HG02623 (cell line): ENCODE results near the gene GTF3C6.
"Not testable (repeated sequence)": the region's sequence is repeated elsewhere in the genome, so short reads cannot be mapped to it uniquely, and the experiment has no call there.

ENCODE experiments used
- ATAC-seq: cut with Tn5 transposase; IDR thresholded peaks from one replicate; pipeline ENCODE4 v1.9.1; 2021; ENCODE audit warnings: moderate library complexity; ENCODE audit not compliant: unreplicated experiment

Gene GTF3C6

DNA sequence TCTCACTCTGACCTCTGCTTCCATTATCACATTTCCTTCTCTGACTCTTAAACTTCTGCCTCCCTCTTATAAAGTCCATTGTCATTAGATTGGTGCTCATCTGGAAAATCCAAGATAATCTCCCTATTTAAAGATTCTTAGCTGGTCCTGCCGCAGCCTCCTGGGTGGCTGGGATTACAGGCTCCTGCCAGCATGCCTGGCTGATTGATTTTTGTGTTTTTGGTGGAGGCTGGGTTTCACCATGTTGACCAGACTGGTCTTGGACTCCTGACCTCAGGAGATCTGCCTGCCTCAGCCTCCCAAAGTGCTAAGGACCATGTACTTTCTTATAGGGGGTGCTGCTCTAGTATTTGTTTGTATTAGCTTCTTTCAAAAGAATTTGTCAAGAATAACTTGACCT is 18.1 kb downstream of the GTF3C6 start:
- no peak for ATAC-seq

DNA sequence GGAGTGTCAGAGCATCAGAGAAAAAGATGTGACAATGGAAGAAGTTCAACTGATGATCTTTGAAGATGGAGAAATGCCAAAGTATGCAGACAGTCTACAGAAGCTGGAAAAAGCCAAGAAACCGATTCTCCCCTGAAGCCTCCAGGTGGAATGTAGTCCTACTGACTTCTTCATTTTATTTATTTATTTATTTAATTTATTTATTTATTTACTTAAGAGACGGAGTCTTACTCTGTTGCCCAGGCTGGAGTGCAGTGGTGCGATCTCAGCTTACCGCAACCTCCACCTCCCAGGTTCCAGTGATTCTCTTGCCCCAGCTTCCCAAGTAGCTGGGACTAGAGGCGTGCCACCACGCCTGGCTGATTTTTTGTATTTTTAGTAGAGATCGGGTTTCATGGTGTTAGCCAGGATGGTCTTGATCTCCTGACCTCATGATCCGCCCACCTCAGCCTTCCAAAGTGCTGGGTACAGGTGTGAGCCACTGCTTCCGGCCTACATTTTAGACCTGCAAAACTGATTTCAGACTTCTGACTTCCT is 21.1 kb downstream of the GTF3C6 start:
- no peak for ATAC-seq

GRCh38 chr6:110980227-110980626 is 21.7 kb downstream of the GTF3C6 start:
- no peak for ATAC-seq

DNA sequence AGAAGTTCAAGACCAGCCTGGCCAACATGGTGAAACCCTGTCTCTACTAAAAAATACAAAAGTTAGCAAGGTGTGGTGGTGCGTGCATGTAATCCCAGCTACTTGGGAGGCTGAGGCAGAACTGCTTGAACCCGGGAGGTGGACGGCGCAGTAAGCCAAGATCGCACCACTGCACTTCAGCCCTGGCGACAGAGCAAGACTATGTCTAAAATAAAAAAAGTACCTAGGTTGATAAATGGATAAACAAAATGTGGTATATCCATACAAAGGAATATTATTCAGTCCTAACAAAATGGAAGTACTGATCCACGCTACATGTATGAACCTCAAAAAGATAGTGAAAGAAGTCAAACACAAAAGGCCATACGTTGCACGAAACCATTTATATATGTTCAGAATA is 22.1 kb downstream of the GTF3C6 start:
- no peak for ATAC-seq

GRCh38 chr6:110981202-110981600 is 22.7 kb downstream of the GTF3C6 start:
- ATAC-seq = no peak

DNA sequence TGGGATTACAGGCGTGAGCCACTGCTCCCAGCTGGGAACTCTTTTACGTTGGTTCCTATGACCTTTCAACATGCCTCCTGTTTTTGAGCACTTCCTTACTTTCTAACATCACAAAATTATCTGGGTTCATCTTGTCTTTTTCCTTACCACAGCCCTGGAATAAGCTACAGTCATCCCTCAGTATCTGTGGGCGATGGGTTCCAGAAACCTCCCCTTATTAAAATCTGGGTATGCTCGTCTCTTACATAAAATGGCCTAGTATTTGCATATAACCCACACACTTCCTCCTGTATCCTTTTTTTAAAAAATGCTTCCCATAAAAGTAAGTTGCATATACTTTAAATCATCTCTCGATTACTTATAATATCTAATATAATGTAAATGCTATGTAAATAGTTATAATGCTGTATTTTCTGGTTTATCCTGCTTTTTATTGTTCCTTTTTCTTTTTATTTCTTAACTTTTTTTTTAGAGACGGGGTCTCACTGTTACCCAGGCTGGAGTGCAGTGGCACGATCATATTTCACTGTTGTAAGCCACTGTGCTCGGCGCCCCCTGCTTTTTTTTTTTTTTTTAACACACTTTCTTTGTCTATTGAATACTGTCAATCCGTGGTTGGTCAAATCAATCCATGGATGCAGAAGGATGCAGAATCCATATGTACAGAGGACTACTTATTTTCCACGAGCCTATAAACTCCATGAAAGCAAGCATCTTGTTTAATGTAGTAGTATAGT is 32.5 kb downstream of the GTF3C6 start:
- ATAC-seq = no peak

DNA sequence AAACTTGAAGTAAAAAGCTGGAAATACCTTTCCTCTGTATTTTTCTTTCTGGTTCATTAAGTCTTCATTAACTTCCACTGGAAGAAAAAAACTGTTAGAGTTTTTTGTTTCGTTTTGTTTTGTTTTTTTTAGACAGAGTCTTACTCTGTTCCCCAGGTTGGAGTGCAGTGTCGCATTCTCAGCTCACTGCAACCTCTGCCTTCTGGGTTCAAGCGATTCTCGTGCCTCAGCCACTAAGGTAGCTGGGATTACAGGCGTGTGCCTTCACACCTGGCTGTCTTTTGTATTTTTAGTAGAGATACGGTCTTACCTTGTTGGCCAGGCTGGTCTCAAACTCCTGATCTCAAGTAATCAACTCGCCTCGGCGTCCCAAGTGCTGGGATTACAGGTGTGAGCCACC is 38.2 kb downstream of the GTF3C6 start:
- no peak for ATAC-seq

DNA sequence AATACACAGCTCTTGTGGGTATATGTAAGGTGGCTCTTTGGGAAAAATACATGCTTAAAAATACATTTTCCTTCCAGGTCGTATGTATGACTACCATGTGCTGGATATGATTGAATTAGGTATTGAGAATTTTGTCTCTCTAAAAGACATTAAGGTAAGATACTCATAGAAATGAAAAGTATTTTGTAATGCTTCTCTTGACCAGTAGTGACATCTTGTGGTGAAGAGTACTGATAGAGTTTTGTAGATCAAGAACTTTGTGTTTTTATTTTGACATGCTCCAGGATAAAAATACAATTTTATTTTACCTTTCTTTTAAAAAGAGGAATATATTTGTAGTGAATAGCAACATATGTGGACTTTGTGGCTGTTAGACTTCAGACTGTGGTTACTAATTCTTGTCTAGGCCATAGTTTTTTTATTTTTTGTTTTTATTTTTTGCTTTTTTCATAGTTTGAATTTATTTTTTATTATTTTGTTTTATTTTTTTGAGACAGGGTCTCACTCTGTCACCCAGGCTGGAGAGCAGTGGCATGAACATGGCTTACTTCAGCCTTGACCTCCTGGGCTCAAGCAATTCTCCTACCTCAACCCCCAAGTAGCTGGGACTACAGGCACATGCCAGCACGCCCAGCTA is 41.2 kb downstream of the GTF3C6 start:
- no peak for ATAC-seq

DNA sequence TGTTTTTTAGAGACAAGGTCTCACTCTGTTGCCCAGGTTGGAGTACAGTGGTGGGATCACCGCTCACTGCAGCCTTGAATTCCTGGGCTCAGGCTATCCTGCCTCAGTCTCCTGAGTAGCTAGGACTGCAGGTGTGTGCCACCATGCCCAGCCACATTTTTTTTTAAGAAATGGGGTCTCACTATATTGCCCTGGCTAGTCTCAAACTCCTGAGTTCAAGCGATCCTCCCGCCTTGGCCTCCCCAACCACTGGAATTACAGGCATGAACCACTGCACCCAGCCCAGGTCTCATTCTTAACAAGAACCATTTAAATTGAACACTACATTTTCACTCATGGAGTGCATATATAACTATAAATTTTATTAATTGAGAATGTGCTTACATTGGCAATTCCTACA is 43.8 kb downstream of the GTF3C6 start:
- ATAC-seq = no peak

GRCh38 chr6:111011360-111012142 is 53.0 kb downstream of the GTF3C6 start:
- ATAC-seq = no peak

GRCh38 chr6:111012143-111012452 is 53.6 kb downstream of the GTF3C6 start:
- no peak for ATAC-seq

DNA sequence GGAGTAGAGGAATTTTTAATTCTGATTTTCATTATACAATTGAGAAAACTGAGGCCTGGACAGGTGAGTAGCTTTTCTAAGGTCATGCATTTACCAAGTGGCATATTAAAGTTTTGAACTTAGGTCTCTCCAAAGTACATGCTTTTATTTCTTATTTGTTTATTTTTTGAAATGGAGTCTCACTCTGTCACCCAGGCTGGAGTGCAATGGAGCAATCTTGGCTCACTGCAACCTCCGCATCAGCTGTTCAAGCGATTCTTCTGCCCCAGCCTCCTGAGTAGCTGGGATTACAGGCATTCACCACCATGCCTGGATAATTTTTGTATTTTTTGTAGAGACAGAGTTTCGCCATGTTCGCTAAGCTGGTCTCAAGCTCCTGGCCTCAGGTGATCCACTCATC is 54.0 kb downstream of the GTF3C6 start:
- ATAC-seq = not testable (repeated sequence)

DNA sequence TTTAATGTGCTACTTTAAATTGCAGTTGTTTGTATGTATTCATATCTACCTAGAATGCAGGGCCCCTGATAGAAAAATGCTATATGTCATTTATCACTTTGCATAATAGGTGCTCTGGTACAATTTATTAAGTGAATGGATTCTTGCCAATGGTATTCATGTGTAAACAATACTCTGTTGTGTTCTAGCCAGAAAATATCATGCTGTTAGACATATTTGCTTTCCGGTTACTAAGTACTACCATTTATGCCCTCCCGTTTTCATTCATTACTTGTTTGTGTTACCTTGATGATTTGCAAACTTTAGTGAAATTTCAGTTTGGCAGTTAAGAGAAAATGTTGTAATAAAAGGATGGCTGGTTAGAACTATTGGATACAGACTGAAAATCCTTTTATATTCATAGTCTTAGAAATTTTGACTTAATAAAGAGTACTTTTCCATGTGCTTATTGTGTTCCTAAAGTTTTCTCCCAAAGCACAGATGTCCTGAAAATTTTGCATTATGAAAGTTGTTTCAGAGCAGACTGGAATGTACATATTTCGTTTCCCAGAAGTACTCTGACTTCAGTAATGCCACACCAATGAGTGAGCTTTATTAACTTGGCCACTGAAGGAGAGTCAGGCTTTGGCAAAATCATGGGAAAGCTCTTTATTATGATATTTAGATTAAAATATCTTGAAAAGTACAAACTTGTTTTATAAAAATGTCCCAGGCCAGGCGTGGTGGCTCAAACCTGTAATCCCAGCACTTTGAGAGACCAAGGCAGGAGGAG is 54.8 kb downstream of the GTF3C6 start:
- no peak for ATAC-seq

- no peak for ATAC-seq
These were observed 57.1 kb downstream of the GTF3C6 start for GRCh38 chr6:111015389-111016124.

DNA sequence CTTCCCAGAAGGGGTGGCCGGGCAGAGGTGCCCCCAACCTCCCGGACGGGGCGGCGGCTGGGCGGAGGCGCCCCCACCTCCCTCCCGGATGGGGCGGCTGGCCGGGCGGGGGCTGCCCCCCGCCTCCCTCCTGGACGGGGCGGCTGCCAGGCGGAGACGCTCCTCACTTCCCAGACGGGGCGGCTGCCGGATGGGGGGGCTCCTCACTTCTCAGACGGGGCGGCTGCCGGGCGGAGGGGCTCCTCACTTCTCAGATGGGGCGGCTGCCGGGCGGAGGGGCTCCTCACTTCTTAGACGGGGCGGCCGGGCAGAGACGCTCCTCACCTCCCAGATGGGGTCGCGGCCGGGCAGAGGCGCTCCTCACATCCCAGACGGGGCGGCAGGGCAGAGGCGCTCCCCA is 58.7 kb downstream of the GTF3C6 start:
- not testable (repeated sequence) for ATAC-seq
